Breast epithelium (tissue), 3 donors: ENCODE results near the gene CLSTN2.

ENCODE experiments used
- POLR2A ChIP-seq: fragments of 450-650 bp; IDR thresholded peaks from one replicate; pipeline ENCODE4 v1.6.1; 2016; ENCODE audit warnings: antibody characterized with exemption, mild to moderate bottlenecking, moderate library complexity
- POLR2AphosphoS5 ChIP-seq, 3 donors: sonication (generic); formaldehyde crosslinking; IDR thresholded peaks; one replicate each; pipeline ENCODE4 v1.6.1; 2017; ENCODE audit warnings: antibody characterized with exemption in 3 of 3
- TF ChIP-seq, protein P1 (sequence below), 3 donors: fragments of 450-650 bp; IDR thresholded peaks; one replicate each; pipeline ENCODE4 v1.5.1; 2016 to 2017; ENCODE audit warnings: antibody characterized with exemption in 3 of 3, mild to moderate bottlenecking in 3 of 3, moderate library complexity in 3 of 3

DNA sequence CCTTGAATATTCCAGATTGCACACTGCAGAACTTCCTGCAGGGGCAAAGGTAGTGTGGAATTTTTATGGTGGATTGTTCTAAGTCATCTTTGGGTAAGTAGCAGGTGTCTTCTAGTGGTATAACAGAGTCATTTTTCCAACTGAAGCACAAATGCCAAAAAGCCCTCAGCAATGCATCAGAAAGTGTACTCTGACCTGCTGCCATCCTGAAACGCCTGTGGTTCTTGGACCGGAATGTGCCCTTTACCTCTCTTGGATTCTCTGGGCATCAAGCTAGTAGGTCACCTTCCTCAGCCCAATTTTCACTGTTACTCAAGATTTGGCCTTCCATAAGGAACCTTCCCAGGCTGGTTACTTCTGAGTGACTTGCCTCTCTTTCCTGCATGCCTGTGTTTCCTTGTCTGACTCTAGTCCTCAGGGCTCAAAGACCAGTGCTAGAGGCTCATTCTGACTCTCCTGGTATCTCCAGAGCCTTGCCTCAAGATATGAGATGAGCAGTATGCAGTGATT is 4.8 kb downstream of the CLSTN2 start:
- TF ChIP-seq, protein P1, sequence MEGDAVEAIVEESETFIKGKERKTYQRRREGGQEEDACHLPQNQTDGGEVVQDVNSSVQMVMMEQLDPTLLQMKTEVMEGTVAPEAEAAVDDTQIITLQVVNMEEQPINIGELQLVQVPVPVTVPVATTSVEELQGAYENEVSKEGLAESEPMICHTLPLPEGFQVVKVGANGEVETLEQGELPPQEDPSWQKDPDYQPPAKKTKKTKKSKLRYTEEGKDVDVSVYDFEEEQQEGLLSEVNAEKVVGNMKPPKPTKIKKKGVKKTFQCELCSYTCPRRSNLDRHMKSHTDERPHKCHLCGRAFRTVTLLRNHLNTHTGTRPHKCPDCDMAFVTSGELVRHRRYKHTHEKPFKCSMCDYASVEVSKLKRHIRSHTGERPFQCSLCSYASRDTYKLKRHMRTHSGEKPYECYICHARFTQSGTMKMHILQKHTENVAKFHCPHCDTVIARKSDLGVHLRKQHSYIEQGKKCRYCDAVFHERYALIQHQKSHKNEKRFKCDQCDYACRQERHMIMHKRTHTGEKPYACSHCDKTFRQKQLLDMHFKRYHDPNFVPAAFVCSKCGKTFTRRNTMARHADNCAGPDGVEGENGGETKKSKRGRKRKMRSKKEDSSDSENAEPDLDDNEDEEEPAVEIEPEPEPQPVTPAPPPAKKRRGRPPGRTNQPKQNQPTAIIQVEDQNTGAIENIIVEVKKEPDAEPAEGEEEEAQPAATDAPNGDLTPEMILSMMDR (IDR thresholded peaks at IDR 0.05), result no peak
- no peak for TF ChIP-seq POLR2A
- TF ChIP-seq POLR2AphosphoS5 (IDR thresholded peaks at IDR 0.05), result no peak
